ENCODE results near the gene POLE2. TPM values are rescaled to one million over a fixed set of nuclear protein-coding genes. Genes with fewer than 3 reads are reported as not detected.

The POLE2 gene
- 3.9 and 25.6 TPM in 2 replicates for total RNA-seq

DNA sequence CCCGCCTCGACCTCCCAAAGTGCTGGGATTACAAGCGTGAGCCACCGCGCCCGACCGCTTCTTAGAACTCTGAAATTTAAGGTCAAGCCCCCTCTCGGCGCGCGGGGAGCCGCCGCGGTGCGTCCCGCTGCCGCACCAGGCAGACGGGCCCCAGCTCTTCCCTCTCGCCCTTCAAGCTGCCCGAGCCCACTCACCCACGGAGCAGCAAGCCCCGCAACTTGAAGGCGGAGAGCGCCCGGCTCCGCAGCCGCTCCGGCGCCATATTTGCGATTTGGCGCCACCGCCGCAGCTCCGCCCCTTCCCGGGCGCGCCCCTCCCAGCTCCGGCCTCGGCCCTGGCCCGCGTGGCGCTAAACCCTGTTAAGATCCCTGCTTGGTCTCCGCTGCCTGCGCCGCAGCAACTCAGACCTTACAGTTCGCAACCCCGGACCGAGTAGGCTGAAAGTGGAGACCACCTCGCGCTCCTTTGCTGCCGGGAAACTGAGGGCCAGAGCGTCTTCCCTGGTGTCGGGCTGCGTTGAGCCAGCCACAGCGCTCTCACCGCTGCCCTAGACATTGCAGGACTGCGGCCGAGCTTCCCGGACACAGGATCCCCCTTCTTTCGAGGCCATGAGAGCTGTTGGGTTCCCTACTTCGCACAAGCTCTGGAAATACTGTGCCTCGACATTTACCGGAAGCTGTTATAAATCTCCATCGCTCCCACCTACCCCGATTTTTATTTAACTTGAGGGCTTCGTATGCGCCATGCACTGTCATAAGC lies at the start of gene POLE2:
POLE2 (minus strand) TSS at position 273 of the 759 bp plus-strand sequence; CDS start at position 262, 11 bp downstream.

GRCh38 chr14:49692811-49693734 lies 5.1 kb upstream of the POLE2 start, which contains the start of gene KLHDC1:
KLHDC1 (plus strand) TSS chr14:49693120; CDS start chr14:49693195, 75 bp downstream.

GRCh38 chr14:49634547-49635334 lies 53.3 kb downstream of the POLE2 start, which contains the start of gene DNAAF2:
DNAAF2 (minus strand) TSS chr14:49635244; CDS start chr14:49635149, 95 bp downstream.

DNA sequence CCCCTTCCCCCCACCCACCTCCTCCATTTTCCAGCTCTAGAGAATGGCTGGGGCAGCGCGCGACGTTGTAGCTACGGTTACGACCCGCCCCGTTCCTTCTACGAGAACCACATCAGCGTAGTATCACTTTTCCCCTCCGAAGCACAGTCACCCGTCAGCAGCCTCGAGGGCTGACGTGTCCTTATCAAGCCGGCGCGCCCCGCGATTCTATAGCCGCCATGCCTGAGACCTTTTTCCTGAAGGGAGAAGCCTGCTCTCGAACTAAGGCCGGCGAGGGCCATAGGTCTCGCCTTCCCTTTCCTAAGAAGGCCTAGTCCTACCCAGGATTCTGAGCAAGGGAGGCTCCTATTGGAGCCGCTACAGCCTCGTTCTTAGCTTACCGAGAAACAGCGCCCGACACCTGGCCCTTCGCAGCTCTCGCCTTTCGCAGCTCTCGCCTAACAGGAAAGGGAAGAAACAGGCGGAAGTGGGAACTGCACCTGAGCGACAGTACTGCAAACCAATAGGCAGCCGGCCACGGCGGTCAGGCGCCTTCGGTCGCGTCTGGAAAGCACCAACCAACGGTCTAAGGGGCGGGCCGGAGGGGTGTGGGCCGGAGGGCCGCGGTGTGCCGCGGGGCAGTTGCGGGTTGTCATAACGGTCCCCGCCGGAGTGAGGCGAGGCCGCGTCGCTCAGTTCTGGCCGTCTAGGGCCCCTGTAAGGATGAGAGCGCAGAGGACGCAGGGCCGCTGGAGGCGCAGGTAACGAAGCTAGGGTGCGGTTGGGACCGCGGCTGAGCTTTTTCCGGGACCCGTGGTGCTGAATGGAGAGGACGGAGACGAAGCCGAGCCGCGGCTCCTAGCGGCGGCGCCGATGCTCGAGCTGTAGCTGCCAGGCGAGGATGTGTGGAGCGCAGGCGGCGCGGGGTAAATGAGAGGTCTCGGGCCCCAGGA lies 67.6 kb downstream of the POLE2 start, which contains the start of the genes MGAT2 and RPL36AL:
MGAT2 (plus strand) TSS at position 618 of the 932 bp plus-strand sequence. CDS start 470 bp downstream, outside the sequence.
RPL36AL (minus strand) TSS at position 445 of the 932 bp plus-strand sequence. CDS start 1,522 bp downstream, outside the sequence.

GRCh38 chr14:49598485-49599300 lies 89.3 kb downstream of the POLE2 start, which contains the start of gene LRR1:
LRR1 (plus strand) TSS chr14:49598940; CDS start chr14:49599021, 81 bp downstream.

Other genes starting within 250 kb of the POLE2 start
- gene RPS29, start 101.8 kb downstream of the POLE2 start, total RNA-seq, result 5,474 and 6,629 TPM in 2 replicates
- gene LRR1, start 89.3 kb downstream of the POLE2 start, total RNA-seq, result 2.8 and 23.5 TPM in 2 replicates
- 140 and 144 TPM in 2 replicates for gene RPL36AL, start 67.6 kb downstream of the POLE2 start, total RNA-seq
- 36.8 and 54.6 TPM in 2 replicates for gene MGAT2, start 67.4 kb downstream of the POLE2 start, total RNA-seq
- gene DNAAF2, start 53.0 kb downstream of the POLE2 start, total RNA-seq, result 10.8 and 11.4 TPM in 2 replicates
- 0.38 and 0.49 TPM in 2 replicates for gene KLHDC1, start 4.9 kb upstream of the POLE2 start, total RNA-seq
- gene KLHDC2, start 79.9 kb upstream of the POLE2 start, total RNA-seq, result 18.3 and 53.4 TPM in 2 replicates
- gene NEMF, start 164.6 kb upstream of the POLE2 start, total RNA-seq, result 18.3 and 21.3 TPM in 2 replicates
- gene ARF6, start 204.9 kb upstream of the POLE2 start, total RNA-seq, result 72.2 and 76.8 TPM in 2 replicates

Measured in mesangial cell (primary cell).